Measurements from ENCODE around the gene C2CD3. TPM values are rescaled to one million over a fixed set of nuclear protein-coding genes. Genes with fewer than 3 reads are reported as not detected.

Gene C2CD3
- total RNA-seq, result 10 to 100 TPM in 2 of 4 donors, 1 to 10 TPM in 2; 5.1 to 14.4 (median 9.7) TPM
- polyA plus RNA-seq, result 10 to 100 TPM in 1 of 3 donors, 1 to 10 TPM in 2; 8.4 to 12.6 (median 9.7) TPM
- long read RNA-seq, donor 1, partial matches to known transcripts, result 3 of 3 reads
- long read RNA-seq, donor 1, other reads (novel, unspliced or antisense), result 0 of 3 reads
- long read RNA-seq, donor 2, partial matches to known transcripts, result 2 of 3 reads
- long read RNA-seq, donor 2, other reads (novel, unspliced or antisense), result 1 of 3 reads

- WGBS, 3 donors, result 0% methylated on average over 68 of the region's 68 CpGs
- H3K27ac ChIP-seq, result peak within 1 kb of the TSS; percentile 91
- peak within 1 kb of the TSS; percentile 90 for H3K4me3 ChIP-seq
- intact Hi-C loops (cut with DNase I), result no loop called here
- peaks cover 46% of the 10 kb centered on the region for H3K4me1 ChIP-seq
- no peaks in the 10 kb centered on the region for H3K9me3 ChIP-seq
- peaks cover 3 to 38% of the 10 kb centered on the region in 2 donors for H3K36me3 ChIP-seq (ENCODE audit: insufficient read depth in 1 of 2, low read depth in 1 of 2)
- TF ChIP-seq, protein P1, sequence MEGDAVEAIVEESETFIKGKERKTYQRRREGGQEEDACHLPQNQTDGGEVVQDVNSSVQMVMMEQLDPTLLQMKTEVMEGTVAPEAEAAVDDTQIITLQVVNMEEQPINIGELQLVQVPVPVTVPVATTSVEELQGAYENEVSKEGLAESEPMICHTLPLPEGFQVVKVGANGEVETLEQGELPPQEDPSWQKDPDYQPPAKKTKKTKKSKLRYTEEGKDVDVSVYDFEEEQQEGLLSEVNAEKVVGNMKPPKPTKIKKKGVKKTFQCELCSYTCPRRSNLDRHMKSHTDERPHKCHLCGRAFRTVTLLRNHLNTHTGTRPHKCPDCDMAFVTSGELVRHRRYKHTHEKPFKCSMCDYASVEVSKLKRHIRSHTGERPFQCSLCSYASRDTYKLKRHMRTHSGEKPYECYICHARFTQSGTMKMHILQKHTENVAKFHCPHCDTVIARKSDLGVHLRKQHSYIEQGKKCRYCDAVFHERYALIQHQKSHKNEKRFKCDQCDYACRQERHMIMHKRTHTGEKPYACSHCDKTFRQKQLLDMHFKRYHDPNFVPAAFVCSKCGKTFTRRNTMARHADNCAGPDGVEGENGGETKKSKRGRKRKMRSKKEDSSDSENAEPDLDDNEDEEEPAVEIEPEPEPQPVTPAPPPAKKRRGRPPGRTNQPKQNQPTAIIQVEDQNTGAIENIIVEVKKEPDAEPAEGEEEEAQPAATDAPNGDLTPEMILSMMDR (IDR thresholded peaks at IDR 0.05), result peak; percentile 17
- DNase-seq (peak; percentile 98 to 99), ATAC-seq (peak; percentile 95 to 97 (median 96))
- H3K27me3 ChIP-seq (ENCODE audit: insufficient read depth in 3 of 3, low read length in 2 of 3), result no peaks in the 10 kb centered on the region
Measured at GRCh38 chr11:74170694-74171629, at the start of gene C2CD3, which contains the start of gene PPME1. TSS of gene C2CD3 (minus strand) at chr11:74171002. CDS start at chr11:74170792, 210 bp downstream. TSS of gene PPME1 (plus strand) at chr11:74171289. CDS start at chr11:74171422, 133 bp downstream.

GRCh38 chr11:74220376-74220775, 49.6 kb upstream of the C2CD3 start:
- Histone ChIP-seq H3K36me3 (ENCODE audit: insufficient read depth in 1 of 2, low read depth in 1 of 2) (peaks cover 0 to 10% of the 10 kb centered on the region in 2 donors), H3K4me3 (no peak overlapping the region), H3K4me1 (no peaks in the 10 kb centered on the region), H3K27ac (no peak overlapping the region), H3K9me3 (no peaks in the 10 kb centered on the region), H3K27me3 (ENCODE audit: insufficient read depth in 3 of 3, low read length in 2 of 3) (no peaks in the 10 kb centered on the region)
- 95 to 97% (median 97%) methylated on average over 1 of the region's 1 CpG for WGBS, 3 donors
- no peak for DNase-seq
- no peak for ATAC-seq
- intact Hi-C loops (cut with DNase I), result no loop called here
- TF ChIP-seq, protein P1 (IDR thresholded peaks at IDR 0.05), result no peak

- peaks cover 0 to 63% of the 10 kb centered on the region in 2 donors for H3K36me3 ChIP-seq (ENCODE audit: insufficient read depth in 1 of 2, low read depth in 1 of 2)
- H3K4me1 ChIP-seq, result no peaks in the 10 kb centered on the region
- WGBS, 3 donors, result 92 to 100% (median 98%) methylated on average over 2 of the region's 2 CpGs
- intact Hi-C loops (cut with DNase I), result no loop called here
- H3K27me3 ChIP-seq (ENCODE audit: insufficient read depth in 3 of 3, low read length in 2 of 3), result no peaks in the 10 kb centered on the region
- DNase-seq (no peak), ATAC-seq (no peak)
- H3K4me3 ChIP-seq, result no peak overlapping the region
- H3K9me3 ChIP-seq, result no peaks in the 10 kb centered on the region
- TF ChIP-seq, protein P1 (IDR thresholded peaks at IDR 0.05), result no peak
- H3K27ac ChIP-seq, result no peak overlapping the region
Measured at GRCh38 chr11:74212533-74212932, 41.7 kb upstream of the C2CD3 start.

GRCh38 chr11:74208507-74208906, 37.7 kb upstream of the C2CD3 start:
- ATAC-seq (no peak), DNase-seq (no peak)
- no peak overlapping the region for H3K4me3 ChIP-seq
- TF ChIP-seq, protein P1 (IDR thresholded peaks at IDR 0.05), result no peak
- no peaks in the 10 kb centered on the region for H3K27me3 ChIP-seq (ENCODE audit: insufficient read depth in 3 of 3, low read length in 2 of 3)
- H3K36me3 ChIP-seq (ENCODE audit: insufficient read depth in 1 of 2, low read depth in 1 of 2), result peaks cover 0 to 82% of the 10 kb centered on the region in 2 donors
- H3K27ac ChIP-seq, result no peak overlapping the region
- no peaks in the 10 kb centered on the region for H3K9me3 ChIP-seq
- intact Hi-C loops (cut with DNase I), result no loop called here
- H3K4me1 ChIP-seq, result peaks cover 5% of the 10 kb centered on the region
